22Rv1 (cell line): ENCODE measurements around the gene LSM7.

Experiments used
- CTCF ChIP-seq: fragments of 450-650 bp; IDR thresholded peaks from 2 replicates; pipeline ENCODE4 v1.5.1; 2017; ENCODE audit warnings: mild to moderate bottlenecking
- ZFX ChIP-seq: fragments of 450-650 bp; IDR thresholded peaks from 2 replicates; pipeline ENCODE4 v1.6.1; 2017; ENCODE audit warnings: antibody characterized with exemption, borderline replicate concordance

GRCh38 chr19:2359992-2360685 is 31.8 kb upstream of the LSM7 start, which contains the start of gene TMPRSS9:
- TF ChIP-seq CTCF (no peak), ZFX (no peak)
